Measurements from ENCODE around the gene MARVELD3.

MARVELD3 gene

GRCh38 chr16:71623597-71623996 lies 2.4 kb upstream of the MARVELD3 start:
- DNase-seq (ENCODE audit: low spot score): no peak

GRCh38 chr16:71625113-71625850 lies 702 bp upstream of the MARVELD3 start:
- no peak for DNase-seq (ENCODE audit: low spot score)

- DNase-seq (ENCODE audit: low spot score): no peak
These were observed 852 bp downstream of the MARVELD3 start for GRCh38 chr16:71626858-71627213.

- DNase-seq (ENCODE audit: low spot score): no peak
These were observed 1.8 kb downstream of the MARVELD3 start for GRCh38 chr16:71627731-71628181.

GRCh38 chr16:71628810-71629209 lies 2.8 kb downstream of the MARVELD3 start:
- no peak for DNase-seq (ENCODE audit: low spot score)

- DNase-seq (ENCODE audit: low spot score): no peak
These were observed 3.5 kb downstream of the MARVELD3 start for GRCh38 chr16:71629278-71630016.

GRCh38 chr16:71630808-71631207 lies 4.8 kb downstream of the MARVELD3 start:
- no peak for DNase-seq (ENCODE audit: low spot score)

GRCh38 chr16:71631776-71632175 lies 5.8 kb downstream of the MARVELD3 start:
- DNase-seq (ENCODE audit: low spot score): no peak

- no peak for DNase-seq (ENCODE audit: low spot score)
These were observed 9.6 kb downstream of the MARVELD3 start for GRCh38 chr16:71635632-71636031.

GRCh38 chr16:71637398-71637797 lies 11.4 kb downstream of the MARVELD3 start:
- peak; percentile 71 for DNase-seq (ENCODE audit: low spot score)

- peak; percentile 38 for DNase-seq (ENCODE audit: low spot score)
These were observed 19.5 kb downstream of the MARVELD3 start for GRCh38 chr16:71645450-71645849.

GRCh38 chr16:71647391-71647790 lies 21.4 kb downstream of the MARVELD3 start:
- DNase-seq (ENCODE audit: low spot score): no peak

- DNase-seq (ENCODE audit: low spot score): no peak
These were observed 22.2 kb downstream of the MARVELD3 start for GRCh38 chr16:71648162-71648561.

GRCh38 chr16:71648921-71649320 lies 22.9 kb downstream of the MARVELD3 start:
- no peak for DNase-seq (ENCODE audit: low spot score)

- no peak for DNase-seq (ENCODE audit: low spot score)
These were observed 23.7 kb downstream of the MARVELD3 start for GRCh38 chr16:71649704-71650103.

- no peak for DNase-seq (ENCODE audit: low spot score)
These were observed 32.8 kb downstream of the MARVELD3 start for GRCh38 chr16:71658771-71659170.

GRCh38 chr16:71659471-71659870 lies 33.5 kb downstream of the MARVELD3 start:
- no peak for DNase-seq (ENCODE audit: low spot score)

- DNase-seq (ENCODE audit: low spot score): no peak
These were observed 40.3 kb downstream of the MARVELD3 start for GRCh38 chr16:71666264-71666663.

- no peak for DNase-seq (ENCODE audit: low spot score)
These were observed 41.1 kb downstream of the MARVELD3 start for GRCh38 chr16:71666928-71667707.

- DNase-seq (ENCODE audit: low spot score): no peak
These were observed 44.0 kb downstream of the MARVELD3 start for GRCh38 chr16:71669926-71670536.

GRCh38 chr16:71670537-71670936 lies 44.6 kb downstream of the MARVELD3 start:
- no peak for DNase-seq (ENCODE audit: low spot score)

- no peak for DNase-seq (ENCODE audit: low spot score)
These were observed 45.2 kb downstream of the MARVELD3 start for GRCh38 chr16:71671165-71671564.

Measured in hepatic stellate cell (primary cell).